ENCODE results near the gene CTH.
"Not testable (repeated sequence)": the region's sequence is repeated elsewhere in the genome, so short reads cannot be mapped to it uniquely, and the experiment has no call there.

Gene CTH

GRCh38 chr1:70459496-70460225, 48.6 kb downstream of the CTH start:
- DNase-seq, result no peak

- not testable (repeated sequence) for DNase-seq
These were observed 50.0 kb downstream of the CTH start for GRCh38 chr1:70460740-70461713.

- DNase-seq, result no peak
These were observed 51.5 kb downstream of the CTH start for GRCh38 chr1:70462611-70463010.

DNA sequence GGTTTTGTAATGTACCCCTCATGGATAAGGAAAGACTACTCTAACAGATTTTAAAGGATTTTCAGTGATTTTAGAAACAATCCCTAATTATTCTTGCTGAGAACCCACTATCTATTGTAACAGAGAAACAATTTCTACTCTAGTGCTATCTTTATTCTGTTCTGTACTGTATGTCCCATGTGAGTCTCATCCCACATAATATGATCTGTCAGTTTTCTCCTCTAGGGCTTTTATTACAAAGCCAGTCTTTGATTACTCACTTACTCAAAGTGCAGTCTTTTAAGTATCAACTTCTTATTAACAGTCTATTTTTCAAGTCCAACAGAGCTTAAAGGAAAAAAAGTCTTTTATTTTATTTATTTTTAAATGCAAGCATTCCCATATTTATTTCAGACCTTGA, 54.8 kb downstream of the CTH start:
- DNase-seq, result no peak

- DNase-seq, result no peak
These were observed 56.5 kb downstream of the CTH start for GRCh38 chr1:70467531-70467930.

- DNase-seq, result no peak
These were observed 57.1 kb downstream of the CTH start for GRCh38 chr1:70468180-70468579.

DNA sequence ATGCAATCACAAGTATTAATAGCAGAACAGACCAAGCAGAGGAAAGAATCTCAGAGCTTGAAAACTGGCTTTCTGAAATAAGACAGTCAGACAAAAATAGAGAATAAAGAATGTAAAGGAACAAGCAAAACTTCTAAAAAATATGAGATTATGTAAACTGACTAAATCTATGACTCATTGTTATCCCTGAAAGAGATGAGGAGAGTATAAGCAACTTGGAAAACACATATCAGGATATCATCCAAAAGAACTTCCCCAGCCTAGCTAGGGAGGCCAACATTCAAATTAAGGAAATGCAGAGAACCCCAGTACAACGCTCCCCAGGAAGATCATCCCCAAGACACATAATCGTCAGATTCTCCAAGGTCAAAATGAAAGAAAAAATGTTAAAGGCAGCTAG, 58.1 kb downstream of the CTH start:
- not testable (repeated sequence) for DNase-seq

GRCh38 chr1:70475023-70475422, 64.0 kb downstream of the CTH start:
- no peak for DNase-seq

DNA sequence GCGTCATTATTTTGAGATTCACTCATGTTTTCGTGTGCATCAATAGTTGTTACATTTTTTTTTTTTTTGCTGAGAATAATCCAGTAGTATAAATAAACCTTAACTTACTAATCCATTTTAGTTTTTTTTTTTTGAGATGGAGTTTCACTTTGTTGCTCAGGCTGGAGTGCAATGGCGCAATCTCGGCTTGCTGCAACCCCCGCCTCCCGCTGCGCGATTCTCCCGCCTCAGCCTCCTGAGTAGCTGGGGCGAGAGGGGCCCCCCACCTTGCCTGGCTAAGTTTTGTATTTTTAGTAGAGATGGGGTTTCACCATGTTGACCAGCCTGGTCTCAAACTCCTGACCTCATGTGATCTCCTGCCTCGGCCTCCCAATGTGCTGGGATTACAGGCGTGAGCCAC, 66.0 kb downstream of the CTH start:
- DNase-seq, result no peak

DNA sequence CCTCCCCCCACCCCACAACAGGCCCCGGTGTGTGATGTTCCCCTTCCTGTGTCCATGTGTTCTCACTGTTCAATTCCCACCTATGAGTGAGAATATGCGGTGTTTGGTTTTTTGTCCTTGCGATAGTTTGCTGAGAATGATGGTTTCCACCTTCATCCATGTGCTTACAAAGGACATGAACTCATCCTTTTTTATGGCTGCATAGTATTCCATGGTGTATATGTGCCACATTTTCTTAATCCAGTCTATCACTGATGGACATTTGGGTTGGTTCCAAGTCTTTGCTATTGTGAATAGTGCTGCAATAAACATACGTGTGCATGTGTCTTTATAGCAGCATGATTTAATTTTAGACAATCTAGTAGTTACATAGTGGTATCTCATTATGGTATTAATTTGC, 66.8 kb downstream of the CTH start:
- not testable (repeated sequence) for DNase-seq

- no peak for DNase-seq
These were observed 72.3 kb downstream of the CTH start for GRCh38 chr1:70483342-70483741.

GRCh38 chr1:70485624-70486023, 74.6 kb downstream of the CTH start:
- no peak for DNase-seq

DNA sequence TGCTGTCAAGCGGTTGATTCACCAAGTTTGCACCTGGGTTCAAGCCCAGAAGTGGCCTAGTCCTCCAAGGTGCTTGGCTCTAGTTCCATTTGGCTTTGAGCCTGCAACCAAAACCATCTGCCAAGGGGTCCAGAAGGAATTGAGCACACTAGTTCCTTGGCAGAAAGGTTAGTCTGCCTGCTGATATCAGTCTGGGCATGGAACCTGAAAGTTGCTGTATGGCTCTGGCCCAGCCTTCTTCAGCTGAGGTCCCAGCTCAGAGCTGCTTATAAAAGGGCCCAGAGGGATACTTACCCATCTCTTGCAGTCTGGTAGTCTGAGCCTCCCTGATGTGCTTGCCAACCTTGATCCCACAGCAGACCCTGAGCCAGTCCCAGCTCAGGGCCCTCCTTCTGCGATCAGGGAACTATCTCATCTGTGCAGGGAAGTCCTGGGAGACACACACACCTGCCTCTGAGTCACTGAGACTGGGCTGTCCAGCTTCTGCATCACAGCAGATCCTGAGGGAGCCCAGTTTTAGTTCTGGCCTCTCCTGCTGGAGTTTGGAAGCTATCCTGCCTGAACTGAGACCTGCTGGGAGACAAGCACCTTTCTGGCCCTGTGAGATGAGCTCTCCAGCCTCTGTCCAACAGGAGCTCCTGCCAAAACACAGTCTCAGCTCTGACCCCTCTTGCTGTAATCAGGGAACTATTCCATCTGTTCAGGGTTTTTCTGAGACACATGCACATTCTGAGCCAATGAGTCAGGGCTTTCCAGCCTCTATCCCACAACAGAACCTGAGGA, 75.8 kb downstream of the CTH start:
- DNase-seq, result no peak

GRCh38 chr1:70487459-70487815, 76.4 kb downstream of the CTH start:
- DNase-seq, result no peak

- DNase-seq, result no peak
These were observed 77.0 kb downstream of the CTH start for GRCh38 chr1:70487910-70488665.
